Neural cell (in vitro differentiated cells): ENCODE results near the gene GALNT12. TPM values are rescaled to one million over a fixed set of nuclear protein-coding genes. Genes with fewer than 3 reads are reported as not detected.

Experiments used
- H2AFZ ChIP-seq: fragments of 200-600, 300-800 bp; sonication (generic), shearing (Covaris generic); 2 replicates; pipeline ENCODE4 v1.6.0; 2014; ENCODE audit warnings: low read depth, mild to moderate bottlenecking, antibody characterized with exemption, low read length, moderate library complexity
- H3F3A ChIP-seq: fragments of 200-600 bp; shearing (Covaris generic); 2 replicates; pipeline ENCODE4 v1.6.1; 2016; ENCODE audit warnings: mild to moderate bottlenecking, moderate library complexity, mixed read lengths, antibody characterized with exemption, low read length; ENCODE audit not compliant: insufficient read depth, poor library complexity, severe bottlenecking
- H3K27ac ChIP-seq: fragments of 200-600, 300-800 bp; sonication (generic), shearing (Covaris generic); 2 replicates; pipeline ENCODE4 v1.5.1; 2014; ENCODE audit warnings: mild to moderate bottlenecking, low read length, moderate library complexity
- H3K27me3 ChIP-seq: fragments of 300-800, 200-600 bp; sonication (generic), shearing (Covaris generic); 2 replicates; pipeline ENCODE4 v1.6.0; 2014; ENCODE audit warnings: mild to moderate bottlenecking, low read depth, low read length, moderate library complexity; ENCODE audit not compliant: insufficient read depth
- H3K36me3 ChIP-seq: fragments of 300-800, 200-600 bp; sonication (generic), shearing (Covaris generic); 2 replicates; pipeline ENCODE4 v1.5.1; 2014; ENCODE audit warnings: mild to moderate bottlenecking, antibody characterized with exemption, low read length, moderate library complexity; ENCODE audit not compliant: insufficient read depth
- H3K4me2 ChIP-seq: fragments of 300-800, 200-600 bp; sonication (generic), shearing (Covaris generic); 2 replicates; pipeline ENCODE4 v1.6.0; 2014; ENCODE audit warnings: mild to moderate bottlenecking, low read length
- H3K4me3 ChIP-seq: fragments of 300-800, 200-600 bp; sonication (generic), shearing (Covaris generic); 2 replicates; pipeline ENCODE4 v1.5.1; 2014; ENCODE audit warnings: mild to moderate bottlenecking, low read length, moderate library complexity
- H3K79me2 ChIP-seq: fragments of 200-600 bp; shearing (Covaris generic); replicated peaks from 2 replicates; pipeline ENCODE4 v1.6.0; 2014; ENCODE audit warnings: mild to moderate bottlenecking, low read length, moderate library complexity; ENCODE audit not compliant: insufficient read depth
- H3K9ac ChIP-seq: fragments of 300-800, 200-600 bp; sonication (generic), shearing (Covaris generic); 2 replicates; pipeline ENCODE4 v1.6.1; 2016; ENCODE audit warnings: mild to moderate bottlenecking, low read length, mixed read lengths
- H3K9me2 ChIP-seq: fragments of 200-600 bp; shearing (Covaris generic); 2 replicates; pipeline ENCODE4 v1.6.1; 2016; ENCODE audit warnings: mild to moderate bottlenecking, low read length, mixed read lengths; ENCODE audit not compliant: insufficient read depth
- H3K9me3 ChIP-seq: fragments of 200-600, 300-800 bp; sonication (generic), shearing (Covaris generic); 2 replicates; pipeline ENCODE4 v1.6.1; 2016; ENCODE audit warnings: mild to moderate bottlenecking, mixed run types, low read length, moderate library complexity, mixed read lengths
- H4K20me1 ChIP-seq: fragments of 200-600 bp; shearing (Covaris generic); 2 replicates; pipeline ENCODE4 v1.6.1; 2016; ENCODE audit warnings: mild to moderate bottlenecking, mixed run types; ENCODE audit not compliant: insufficient read depth
- EP300 ChIP-seq: fragments of 450-650 bp; conservative IDR thresholded peaks from 2 replicates; pipeline ENCODE4 v1.6.1; 2014; ENCODE audit warnings: antibody characterized with exemption, mild to moderate bottlenecking, moderate library complexity; ENCODE audit not compliant: poor library complexity, severe bottlenecking
- EZH2 ChIP-seq: fragments of 200-600, 300-800 bp; shearing (Covaris generic), sonication (generic); IDR thresholded peaks from 2 replicates; pipeline ENCODE4 v1.6.1; 2014; ENCODE audit warnings: antibody characterized with exemption, low read length, borderline replicate concordance, mild to moderate bottlenecking; ENCODE audit not compliant: insufficient read depth, poor library complexity, severe bottlenecking
- MXI1 ChIP-seq: fragments of 450-650 bp; conservative IDR thresholded peaks from 2 replicates; pipeline ENCODE4 v1.6.1; 2014; ENCODE audit warnings: antibody characterized with exemption, mild to moderate bottlenecking; ENCODE audit not compliant: poor library complexity, severe bottlenecking
- POLR2AphosphoS5 ChIP-seq: IDR thresholded peaks from 2 replicates; pipeline ENCODE4 v1.6.1; 2012
- RAD21 ChIP-seq: fragments of 450-650 bp; conservative IDR thresholded peaks from 2 replicates; pipeline ENCODE4 v1.6.1; 2014; ENCODE audit warnings: antibody characterized with exemption, mild to moderate bottlenecking, moderate library complexity
- SMC3 ChIP-seq: fragments of 450-650 bp; conservative IDR thresholded peaks from 2 replicates; pipeline ENCODE4 v1.6.1; 2014; ENCODE audit warnings: antibody characterized with exemption, mild to moderate bottlenecking, moderate library complexity; ENCODE audit not compliant: poor library complexity
- TAF1 ChIP-seq: IDR thresholded peaks from 2 replicates; pipeline ENCODE4 v1.6.1; 2012; ENCODE audit warnings: low read depth
- polyA plus RNA-seq: library from polyadenylated mRNA; depleted of rRNA; stranded (reverse); fragments of >200 nt; gene quantifications from 2 replicates; pipeline ENCODE4 v1.2.3, GENCODE V29; 2014
- TF ChIP-seq, protein P1 (sequence below): IDR thresholded peaks from 2 replicates; pipeline ENCODE4 v1.6.1; 2012; ENCODE audit warnings: borderline replicate concordance
- TF ChIP-seq, protein P2 (sequence below): fragments of 450-650 bp; IDR thresholded peaks from 2 replicates; pipeline ENCODE4 v1.5.1; 2014; ENCODE audit warnings: antibody characterized with exemption, mild to moderate bottlenecking, moderate library complexity; ENCODE audit not compliant: poor library complexity, severe bottlenecking

The GALNT12 gene
- polyA plus RNA-seq, 1 donor from 2014 or later = 8.4 TPM

DNA sequence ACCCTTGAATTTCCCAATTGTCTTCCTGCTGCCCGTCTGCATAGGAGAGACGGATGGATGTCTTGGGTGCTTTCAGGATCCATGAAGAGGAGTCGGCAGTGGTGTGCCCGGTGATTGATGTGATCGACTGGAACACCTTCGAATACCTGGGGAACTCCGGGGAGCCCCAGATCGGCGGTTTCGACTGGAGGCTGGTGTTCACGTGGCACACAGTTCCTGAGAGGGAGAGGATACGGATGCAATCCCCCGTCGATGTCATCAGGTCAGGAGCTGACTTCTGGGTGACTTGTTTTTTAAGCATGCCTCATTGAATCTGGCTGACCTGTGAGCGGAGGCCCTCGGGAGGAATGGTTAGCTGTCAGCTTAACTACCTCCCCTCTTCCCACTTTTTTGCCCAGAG lies 24.2 kb downstream of the GALNT12 start:
- Histone ChIP-seq H3K9me3 (no peaks in the 10 kb centered on the region), H3K4me2 (no peak overlapping the region), H3K9ac (no peak overlapping the region), H3K9me2 (no peaks in the 10 kb centered on the region), H3K27ac (no peak overlapping the region), H3K36me3 (no peaks in the 10 kb centered on the region), H3F3A (no peaks in the 10 kb centered on the region), H2AFZ (no peak overlapping the region), H3K27me3 (no peaks in the 10 kb centered on the region), H3K4me3 (no peak overlapping the region), H4K20me1 (no peaks in the 10 kb centered on the region), H3K79me2 (no peaks in the 10 kb centered on the region)
- TF ChIP-seq MXI1 (no peak), SMC3 (no peak), TAF1 (no peak), EZH2 (no peak), RAD21 (no peak), POLR2AphosphoS5 (no peak), EP300 (no peak)
- TF ChIP-seq, protein P1, sequence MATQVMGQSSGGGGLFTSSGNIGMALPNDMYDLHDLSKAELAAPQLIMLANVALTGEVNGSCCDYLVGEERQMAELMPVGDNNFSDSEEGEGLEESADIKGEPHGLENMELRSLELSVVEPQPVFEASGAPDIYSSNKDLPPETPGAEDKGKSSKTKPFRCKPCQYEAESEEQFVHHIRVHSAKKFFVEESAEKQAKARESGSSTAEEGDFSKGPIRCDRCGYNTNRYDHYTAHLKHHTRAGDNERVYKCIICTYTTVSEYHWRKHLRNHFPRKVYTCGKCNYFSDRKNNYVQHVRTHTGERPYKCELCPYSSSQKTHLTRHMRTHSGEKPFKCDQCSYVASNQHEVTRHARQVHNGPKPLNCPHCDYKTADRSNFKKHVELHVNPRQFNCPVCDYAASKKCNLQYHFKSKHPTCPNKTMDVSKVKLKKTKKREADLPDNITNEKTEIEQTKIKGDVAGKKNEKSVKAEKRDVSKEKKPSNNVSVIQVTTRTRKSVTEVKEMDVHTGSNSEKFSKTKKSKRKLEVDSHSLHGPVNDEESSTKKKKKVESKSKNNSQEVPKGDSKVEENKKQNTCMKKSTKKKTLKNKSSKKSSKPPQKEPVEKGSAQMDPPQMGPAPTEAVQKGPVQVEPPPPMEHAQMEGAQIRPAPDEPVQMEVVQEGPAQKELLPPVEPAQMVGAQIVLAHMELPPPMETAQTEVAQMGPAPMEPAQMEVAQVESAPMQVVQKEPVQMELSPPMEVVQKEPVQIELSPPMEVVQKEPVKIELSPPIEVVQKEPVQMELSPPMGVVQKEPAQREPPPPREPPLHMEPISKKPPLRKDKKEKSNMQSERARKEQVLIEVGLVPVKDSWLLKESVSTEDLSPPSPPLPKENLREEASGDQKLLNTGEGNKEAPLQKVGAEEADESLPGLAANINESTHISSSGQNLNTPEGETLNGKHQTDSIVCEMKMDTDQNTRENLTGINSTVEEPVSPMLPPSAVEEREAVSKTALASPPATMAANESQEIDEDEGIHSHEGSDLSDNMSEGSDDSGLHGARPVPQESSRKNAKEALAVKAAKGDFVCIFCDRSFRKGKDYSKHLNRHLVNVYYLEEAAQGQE = no peak
- TF ChIP-seq, protein P2, sequence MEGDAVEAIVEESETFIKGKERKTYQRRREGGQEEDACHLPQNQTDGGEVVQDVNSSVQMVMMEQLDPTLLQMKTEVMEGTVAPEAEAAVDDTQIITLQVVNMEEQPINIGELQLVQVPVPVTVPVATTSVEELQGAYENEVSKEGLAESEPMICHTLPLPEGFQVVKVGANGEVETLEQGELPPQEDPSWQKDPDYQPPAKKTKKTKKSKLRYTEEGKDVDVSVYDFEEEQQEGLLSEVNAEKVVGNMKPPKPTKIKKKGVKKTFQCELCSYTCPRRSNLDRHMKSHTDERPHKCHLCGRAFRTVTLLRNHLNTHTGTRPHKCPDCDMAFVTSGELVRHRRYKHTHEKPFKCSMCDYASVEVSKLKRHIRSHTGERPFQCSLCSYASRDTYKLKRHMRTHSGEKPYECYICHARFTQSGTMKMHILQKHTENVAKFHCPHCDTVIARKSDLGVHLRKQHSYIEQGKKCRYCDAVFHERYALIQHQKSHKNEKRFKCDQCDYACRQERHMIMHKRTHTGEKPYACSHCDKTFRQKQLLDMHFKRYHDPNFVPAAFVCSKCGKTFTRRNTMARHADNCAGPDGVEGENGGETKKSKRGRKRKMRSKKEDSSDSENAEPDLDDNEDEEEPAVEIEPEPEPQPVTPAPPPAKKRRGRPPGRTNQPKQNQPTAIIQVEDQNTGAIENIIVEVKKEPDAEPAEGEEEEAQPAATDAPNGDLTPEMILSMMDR = no peak

DNA sequence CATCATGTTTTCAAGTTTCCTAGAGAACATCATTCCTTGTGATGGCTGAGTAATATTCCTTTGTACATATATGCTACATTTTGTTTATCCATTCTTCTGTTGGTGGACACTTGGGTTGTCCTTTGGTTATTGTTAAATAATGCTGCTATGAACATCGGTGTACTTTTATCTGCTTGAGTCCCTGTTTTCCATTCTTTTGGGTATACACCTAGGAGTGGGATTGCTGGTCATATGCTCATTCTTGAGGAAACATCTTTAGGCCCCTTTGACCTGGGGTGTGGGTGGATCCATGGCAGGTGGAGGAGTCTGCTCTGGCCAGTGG lies 25.3 kb downstream of the GALNT12 start:
- no peaks in the 10 kb centered on the region for H4K20me1 ChIP-seq
- H3K79me2 ChIP-seq = no peaks in the 10 kb centered on the region
- TF ChIP-seq MXI1 = no peak
- TF ChIP-seq EZH2 = no peak
- TF ChIP-seq, protein P1 = no peak
- H3K9me3 ChIP-seq = no peaks in the 10 kb centered on the region
- no peak overlapping the region for H3K4me2 ChIP-seq
- no peaks in the 10 kb centered on the region for H3K27me3 ChIP-seq
- no peaks in the 10 kb centered on the region for H3F3A ChIP-seq
- H3K9ac ChIP-seq = no peak overlapping the region
- H3K9me2 ChIP-seq = no peaks in the 10 kb centered on the region
- no peak overlapping the region for H3K4me3 ChIP-seq
- no peak overlapping the region for H2AFZ ChIP-seq
- H3K36me3 ChIP-seq = no peaks in the 10 kb centered on the region
- no peak overlapping the region for H3K27ac ChIP-seq
